ENCODE data around the gene TAS2R38.

DNA sequence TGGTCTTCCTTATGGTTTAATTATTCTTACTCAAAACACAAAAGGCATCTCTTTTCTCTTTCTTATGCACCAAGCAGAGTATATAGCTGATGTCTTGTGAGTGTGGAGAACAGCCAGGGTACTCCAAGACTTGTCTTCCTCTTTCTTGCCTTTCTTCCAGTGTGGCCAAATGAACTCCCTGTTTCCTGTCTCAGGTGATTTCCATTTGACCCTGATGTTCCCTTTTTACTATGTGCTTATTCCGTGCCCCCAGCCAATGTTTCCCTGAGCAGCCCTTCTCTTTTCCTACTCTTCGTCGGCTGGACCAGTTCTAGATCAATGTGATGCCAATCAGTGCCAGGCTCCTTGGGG, 44.8 kb downstream of the TAS2R38 start:
- no peak for TF ChIP-seq GATA2 (IDR thresholded peaks at IDR 0.05; ENCODE audit: low read depth, low read length)
- no peak for TF ChIP-seq GATA3 (IDR thresholded peaks at IDR 0.05; ENCODE audit: low read depth, low read length)

Measured in SH-SY5Y (cell line).